HG03469 (cell line): Measurements from ENCODE around the gene PRKCA.
"Not testable (repeated sequence)": the region's sequence is repeated elsewhere in the genome, so short reads cannot be mapped to it uniquely, and the experiment has no call there.

Source experiments
- ATAC-seq: cut with Tn5 transposase; IDR thresholded peaks from one replicate; pipeline ENCODE4 v1.9.1; 2021; ENCODE audit warnings: mild to moderate bottlenecking, moderate library complexity, moderate number of reproducible peaks; ENCODE audit not compliant: unreplicated experiment

The PRKCA gene

DNA sequence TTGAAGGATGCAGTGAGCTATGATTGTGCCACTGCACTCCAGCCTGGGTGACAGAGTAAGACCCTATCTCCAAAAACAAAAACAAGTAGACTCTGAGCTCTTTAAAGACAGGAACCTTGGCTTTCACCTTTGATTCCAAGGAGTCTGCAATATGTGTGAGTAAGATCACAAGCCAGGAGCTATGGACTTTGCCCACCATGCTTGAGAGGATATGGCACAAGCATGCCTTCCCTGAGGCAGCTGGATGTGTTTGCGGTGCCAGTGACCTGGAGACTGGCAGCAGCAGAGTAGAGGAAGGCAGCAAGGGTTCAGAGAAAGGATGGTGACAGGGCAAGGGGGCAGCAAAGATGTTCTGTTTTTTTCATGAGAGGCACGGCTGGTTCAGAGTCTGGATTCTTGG, 14.5 kb upstream of the PRKCA start:
- ATAC-seq: no peak

DNA sequence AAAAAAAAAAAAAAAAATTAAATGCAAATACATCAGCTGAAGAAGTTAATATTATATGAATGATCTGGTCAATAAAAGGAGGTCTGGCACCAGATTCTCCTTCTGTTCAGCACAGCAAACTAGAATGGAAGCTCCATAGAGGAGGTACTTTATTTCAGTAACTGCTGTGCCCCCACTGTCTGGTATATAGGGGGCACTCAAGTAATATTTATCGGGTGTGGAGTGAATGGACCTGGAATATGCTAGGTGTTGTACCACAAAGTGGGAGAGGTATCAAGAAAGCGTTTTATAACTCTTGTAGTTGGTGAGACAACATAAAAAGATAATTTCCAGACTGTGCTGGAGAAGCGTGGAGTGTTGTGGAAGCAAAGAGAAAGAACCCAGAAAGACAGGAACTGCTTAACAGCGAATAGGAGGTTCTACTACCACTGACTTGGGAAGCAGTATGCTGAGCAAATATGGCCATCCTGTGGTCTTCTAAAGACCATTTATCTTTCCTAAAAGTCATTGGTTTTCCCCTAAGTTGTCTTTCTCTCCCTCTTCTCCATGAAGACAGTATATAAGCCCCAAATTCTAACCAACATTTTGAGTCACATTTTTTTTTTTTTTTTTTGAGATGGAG, 12.2 kb upstream of the PRKCA start:
- no peak for ATAC-seq

DNA sequence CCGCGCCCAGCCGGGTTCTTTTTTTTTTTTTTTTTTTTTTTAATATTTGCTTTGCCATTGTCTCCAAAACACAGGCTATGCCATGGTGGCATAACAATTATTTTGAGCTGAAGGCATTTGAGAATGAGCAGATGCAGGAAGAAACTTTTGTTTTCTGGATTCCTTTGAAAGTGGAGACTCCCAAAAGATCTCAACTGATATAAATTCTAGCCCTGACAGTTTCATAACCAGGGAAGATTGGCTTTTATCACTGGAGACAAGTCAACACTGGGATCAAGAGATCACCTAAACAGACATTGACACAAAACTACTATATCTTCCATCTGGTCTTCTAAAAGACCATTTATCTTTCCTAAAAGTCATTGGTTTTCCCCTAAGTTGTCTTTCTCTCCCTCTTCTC, 10.1 kb upstream of the PRKCA start:
- ATAC-seq: no peak

DNA sequence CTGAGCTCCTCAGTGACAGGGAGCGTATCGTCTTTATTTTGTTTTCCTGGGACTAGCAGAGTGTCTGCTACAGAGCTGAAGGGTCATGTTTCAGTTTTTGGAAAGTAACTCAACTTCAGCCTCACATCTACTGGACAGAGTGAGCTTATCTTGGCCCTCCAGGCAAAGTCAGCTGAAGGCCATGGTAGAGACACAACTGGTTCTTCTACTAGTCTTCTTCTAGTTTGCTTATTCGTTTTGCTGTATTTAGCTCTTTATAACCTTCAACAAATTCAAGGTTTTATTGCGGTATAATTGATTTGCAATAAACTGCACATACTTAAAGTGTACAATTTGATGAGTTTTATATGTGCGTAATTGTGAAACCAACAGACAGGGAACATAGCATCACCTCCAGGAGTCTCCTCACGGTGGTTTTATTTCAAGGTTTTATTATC, 6.1 kb upstream of the PRKCA start:
- ATAC-seq: no peak

DNA sequence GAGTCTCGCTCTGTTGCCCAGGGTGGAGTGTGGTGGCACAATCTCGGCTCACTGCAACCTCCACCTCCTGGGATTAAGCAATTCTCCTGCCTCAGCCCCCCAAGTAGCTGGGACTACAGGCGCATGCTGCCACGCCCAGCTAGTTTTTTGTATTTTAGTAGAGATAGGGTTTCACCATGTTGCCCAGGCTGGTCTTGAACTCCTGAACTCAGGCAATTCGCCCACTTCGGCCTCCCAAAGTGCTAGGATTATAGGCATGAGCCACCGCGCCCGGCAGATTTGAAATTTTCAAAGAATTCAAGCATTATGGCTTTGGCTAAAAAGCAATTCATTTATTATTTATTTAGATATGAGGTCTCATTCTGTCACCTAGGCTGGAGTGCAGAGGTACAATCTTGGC, 5.0 kb upstream of the PRKCA start:
- not testable (repeated sequence) for ATAC-seq

DNA sequence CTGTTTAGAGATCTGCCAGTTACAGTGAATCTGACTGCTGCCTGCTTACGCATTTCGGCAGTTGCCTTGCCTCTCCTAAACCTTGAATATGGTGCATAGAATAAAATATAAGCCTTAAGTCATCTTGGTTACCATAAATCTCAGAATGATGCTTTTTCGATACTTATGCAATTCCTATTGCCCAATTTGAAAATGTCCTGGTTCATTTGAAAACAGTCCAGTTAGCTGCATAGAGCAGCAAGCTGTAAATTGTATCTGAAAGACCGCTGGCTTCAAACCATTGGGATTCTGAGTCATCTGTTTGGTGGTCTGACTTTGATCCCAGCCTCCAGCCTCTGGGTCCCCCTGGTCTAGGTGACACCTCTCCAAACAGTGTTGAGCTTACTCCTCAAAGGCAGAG, 2.7 kb upstream of the PRKCA start:
- ATAC-seq: no peak

DNA sequence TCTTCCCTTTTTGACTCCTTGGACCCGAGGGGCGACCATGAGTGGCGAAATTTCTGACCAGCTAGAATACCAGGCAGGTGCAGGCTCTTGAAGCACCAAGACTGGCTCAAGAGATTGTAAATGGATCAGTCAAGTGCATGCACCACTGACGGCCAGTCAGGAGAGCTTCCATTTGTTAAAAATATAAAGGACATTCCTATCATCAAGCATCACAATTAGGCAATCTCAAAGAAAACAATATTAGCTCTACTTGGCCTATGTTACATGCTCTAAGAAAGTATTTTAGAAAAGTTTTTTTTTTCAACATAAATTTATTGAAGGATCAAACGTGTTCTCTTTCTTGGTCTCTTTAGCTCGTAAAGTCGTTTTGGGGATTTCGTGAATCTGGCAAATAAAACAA, 1.5 kb upstream of the PRKCA start:
- no peak for ATAC-seq

DNA sequence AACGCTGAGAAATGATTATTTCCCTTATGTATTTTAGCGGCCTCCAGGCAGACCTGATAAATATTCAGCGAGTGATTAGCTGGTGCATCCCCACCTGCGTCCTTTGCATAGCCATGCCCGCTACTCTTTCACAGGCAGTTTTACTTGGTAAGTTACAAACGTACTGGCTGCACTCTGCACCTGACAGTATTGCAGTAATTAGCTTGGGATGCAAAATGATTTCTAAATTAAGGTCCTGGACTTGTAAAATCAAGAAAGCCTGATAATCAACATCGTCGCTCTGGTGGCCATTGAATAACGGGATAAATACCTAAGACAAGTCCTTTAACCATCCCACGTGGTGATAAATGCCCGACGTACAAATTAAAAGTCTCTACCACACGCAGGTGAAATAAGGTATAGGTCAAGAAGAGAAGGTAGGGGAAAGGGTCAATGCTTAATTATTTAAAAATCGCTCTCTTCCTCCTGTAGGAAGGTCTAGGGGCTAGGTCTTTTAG, 998 bp upstream of the PRKCA start:
- ATAC-seq: no peak

DNA sequence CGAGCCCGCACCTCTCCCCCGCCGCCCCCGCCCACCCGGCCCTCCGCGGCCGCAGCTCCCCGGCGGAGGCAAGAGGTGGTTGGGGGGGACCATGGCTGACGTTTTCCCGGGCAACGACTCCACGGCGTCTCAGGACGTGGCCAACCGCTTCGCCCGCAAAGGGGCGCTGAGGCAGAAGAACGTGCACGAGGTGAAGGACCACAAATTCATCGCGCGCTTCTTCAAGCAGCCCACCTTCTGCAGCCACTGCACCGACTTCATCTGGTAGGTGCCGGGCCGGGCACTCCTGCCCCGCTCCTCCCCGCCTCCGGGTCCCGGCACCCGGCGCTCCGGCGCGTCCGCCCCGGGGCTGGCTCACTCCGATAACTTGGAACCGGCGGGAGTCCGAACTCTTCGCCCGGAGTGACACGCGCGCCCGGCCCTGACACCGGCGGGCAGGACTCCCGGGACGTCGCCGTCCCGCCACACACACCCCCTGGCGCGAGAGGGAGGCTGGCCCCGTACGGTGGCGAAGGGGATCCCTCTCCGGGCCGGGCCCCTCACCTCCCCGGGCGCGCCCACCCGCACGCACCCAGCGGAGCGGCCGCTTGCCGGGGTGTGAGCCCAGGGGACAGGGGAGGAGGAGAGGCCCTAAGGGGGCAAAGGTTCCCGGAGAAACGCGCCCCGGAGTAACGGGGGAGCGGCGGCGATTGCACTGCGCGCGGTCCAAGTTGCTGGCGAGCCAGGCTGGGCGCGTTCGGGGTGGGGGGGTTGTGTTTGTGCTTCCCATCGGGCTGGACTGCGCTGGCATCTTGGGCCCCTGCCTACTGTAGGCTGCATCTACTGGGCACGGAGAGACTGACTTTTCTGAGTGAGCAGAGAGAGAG, 581 bp downstream of the PRKCA start:
- ATAC-seq: no peak

DNA sequence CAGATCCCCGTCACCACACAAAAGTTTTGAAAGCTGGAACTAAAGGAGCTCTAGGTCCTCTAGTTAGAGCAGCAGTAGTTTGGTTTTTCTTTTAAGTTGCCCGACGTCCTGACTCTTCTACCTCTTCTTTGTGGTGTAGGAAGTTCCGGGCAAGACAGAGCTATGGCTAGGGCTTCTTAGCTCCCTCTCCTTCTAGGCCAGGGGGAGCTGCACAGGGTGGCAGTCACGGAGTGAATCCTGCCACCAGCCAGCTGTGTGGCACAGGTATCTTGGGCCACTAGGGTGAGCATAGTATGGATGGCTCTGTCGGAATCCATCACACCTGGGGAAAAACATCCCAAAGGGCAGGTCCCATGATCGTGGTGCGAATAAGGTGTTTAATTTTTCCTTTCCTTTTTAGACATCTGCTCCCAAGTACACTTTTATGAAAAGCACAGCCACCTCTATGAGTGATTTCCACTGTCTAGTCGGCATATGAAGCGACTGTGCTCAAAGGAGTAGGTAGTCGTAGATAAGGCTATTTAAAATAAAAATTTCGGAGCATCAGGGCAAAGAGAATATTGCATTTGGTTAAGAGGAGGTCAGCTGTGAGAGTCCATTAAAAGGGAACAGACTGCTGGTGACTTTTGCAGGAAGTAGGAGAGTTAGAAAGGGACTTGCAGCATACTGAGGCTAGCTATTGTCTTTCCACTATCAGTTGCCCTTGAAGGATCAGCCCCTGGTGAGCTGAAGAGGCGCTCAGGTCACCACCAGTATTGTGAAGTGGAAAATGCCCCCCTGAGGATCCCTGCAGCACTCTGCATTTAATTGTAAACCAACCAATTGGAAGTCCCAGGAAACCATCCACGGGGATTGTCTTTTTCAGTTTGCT, 2.1 kb downstream of the PRKCA start:
- no peak for ATAC-seq

DNA sequence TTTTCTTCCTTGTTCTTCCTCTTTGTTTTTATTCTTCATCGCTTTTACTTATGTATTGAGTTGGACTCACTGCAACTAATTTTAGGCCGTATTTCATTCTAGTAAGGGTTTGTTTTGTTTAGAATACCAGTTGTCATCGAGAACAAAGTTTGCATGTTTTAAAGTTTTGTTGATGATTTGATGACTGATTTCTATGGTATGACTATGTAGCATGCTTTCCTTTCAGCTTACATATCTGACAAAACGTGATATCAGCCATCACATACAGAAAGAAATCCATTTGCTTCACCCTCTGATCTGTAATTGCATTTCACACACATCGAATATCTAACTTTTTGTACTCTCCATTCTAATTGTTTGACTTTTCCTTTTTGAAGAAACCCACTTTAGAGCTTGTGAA, 4.0 kb downstream of the PRKCA start:
- no peak for ATAC-seq

DNA sequence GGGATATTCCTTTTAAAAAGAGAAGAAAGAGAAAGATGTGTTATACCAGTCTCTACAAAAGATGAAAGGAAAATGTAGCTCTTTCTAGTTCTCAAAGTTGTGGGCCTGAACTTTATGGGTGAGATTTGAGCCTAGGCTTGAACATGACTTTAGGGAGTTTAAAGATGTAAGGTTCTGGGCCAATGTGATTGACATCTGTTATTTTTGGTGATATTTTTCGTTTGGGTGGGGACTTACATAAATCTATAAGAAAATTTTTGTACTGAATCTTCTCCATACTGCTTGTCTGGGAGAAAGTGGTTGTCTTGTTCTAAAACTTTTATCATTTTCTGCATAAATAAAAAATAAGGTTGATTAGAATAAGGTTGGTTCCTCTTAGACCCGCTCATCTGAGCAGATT, 4.8 kb downstream of the PRKCA start:
- ATAC-seq: no peak

DNA sequence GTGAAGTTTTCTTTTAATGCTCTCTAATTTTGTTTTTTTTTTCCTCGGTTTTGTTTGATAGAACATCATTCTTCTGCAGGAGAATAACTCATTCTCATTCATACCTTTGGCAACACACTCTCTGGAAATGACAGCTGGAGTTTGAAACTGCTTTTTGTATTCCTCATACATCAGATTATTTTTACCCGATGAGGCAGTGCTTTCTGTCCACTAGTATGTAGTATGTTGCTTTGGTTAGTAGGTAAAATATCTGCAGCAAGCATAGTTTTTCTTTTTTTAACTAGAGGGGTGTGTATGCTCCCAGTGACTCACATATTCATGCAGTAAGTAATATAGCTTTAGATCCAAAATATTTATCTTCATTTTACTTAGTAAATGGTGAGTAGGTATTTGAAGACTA, 6.4 kb downstream of the PRKCA start:
- ATAC-seq: no peak

DNA sequence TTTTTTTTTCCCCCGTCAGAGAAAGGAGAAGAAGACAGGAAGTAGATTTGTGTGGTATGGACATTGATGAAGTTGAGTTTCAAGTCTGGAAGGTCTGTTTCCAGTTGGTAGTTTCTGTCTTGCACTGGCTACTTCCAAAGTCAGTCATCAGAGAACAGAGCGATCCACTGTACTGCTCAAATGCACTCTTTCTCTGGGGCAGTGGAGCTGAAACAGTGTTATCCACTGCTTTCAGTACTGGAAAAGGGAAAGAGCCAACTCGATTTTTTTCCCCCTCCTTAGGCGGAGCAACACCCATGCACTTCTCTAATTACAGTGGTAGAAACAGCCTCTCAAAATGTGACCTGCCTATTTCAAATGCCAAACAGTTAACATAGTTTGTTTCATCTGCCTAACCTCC, 7.4 kb downstream of the PRKCA start:
- ATAC-seq: no peak

DNA sequence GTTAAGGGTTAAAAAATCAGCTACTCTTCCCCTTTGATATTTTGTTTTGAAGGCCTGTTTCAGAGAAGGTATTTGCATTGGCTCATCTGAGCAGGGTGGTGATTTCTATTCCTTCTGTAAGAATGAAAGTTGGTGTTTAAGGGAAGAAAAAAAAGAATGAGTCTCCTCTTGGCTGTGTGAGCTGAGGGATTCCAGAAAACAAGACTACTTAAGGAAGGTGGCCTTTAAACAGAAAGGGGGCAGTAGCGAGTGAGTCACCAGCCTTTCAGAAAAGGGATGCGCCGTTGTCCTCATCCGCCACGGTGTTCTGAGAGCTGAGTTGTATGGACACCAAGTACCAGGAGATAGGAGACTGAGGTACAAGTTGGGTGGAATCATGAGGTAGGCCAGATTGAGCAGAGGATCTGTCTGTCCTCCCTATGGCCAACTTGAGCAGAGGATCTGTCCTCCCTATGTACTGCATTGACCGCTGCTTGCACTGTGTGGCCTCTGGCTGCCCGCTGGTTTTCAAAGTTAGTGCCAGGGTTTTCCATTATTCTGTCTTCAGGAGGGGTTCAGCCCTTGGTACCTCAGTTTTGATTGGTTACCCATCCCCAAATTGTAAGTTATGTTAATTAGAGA, 8.2 kb downstream of the PRKCA start:
- no peak for ATAC-seq

DNA sequence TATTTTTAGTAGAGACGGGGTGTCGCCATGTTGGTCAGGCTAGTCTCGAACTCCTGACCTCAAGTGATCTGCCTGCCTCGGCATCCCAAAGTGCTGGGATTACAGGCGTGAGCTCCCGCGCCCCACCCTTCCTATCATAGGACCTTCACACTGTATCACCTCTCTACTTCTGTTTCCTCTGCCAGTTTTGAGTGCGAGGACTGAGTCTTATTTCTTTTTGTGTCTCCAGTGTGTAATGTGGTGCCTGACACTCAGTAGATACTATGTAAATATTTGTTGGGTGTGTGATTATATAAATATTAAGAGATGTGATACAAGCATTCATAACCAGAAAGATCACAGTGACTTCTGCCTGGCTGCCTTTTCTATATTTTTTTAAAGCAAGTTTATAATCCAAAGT, 10.5 kb downstream of the PRKCA start:
- ATAC-seq: no peak

DNA sequence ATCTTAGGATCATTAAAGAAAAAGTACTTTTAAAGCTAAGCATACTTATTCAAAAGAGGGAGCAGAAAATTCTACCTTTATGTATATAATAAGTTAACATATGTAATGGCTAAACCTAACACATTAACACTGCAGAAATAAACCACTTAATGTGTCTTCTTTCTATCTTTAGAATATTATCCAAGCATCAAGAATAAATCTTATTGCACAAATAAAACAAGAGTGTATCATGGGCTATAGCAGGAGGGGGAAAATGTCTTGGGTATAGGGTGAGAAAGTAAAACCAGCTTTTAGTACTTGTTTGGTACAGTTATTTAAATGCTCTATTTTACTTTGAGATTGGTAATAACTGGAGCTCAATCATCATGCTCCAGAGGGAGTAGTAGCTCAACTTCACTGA, 10.9 kb downstream of the PRKCA start:
- no peak for ATAC-seq

DNA sequence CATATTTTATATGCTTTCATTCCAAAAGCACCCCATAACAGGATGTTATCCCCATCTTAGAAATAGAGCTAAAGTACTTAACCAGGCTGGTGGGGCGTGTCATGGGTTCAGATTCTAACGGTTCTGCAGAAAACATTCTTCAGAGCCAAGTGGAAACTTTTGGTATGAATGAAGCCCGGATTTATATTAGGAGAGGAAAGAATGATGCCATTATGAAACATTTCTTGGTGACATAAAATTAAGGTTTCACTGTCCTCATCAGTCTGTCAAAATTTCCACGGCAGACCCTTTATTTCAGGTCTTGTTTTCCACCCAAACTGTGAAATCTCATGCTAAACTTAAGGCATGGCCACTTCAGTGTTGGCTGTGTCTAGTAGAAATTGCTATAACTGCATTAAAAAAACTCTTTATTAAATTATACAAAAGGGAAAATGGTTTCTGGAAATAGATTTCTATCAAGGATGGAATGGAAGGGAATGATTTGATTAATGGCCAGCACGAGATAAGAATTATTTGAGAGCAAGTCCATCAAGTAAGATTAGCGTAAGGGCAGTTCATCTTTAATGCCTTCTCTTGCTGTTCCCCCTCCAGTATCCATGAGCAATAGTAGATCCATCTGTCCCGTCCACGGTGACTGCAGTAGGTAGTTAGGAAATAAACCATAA, 11.7 kb downstream of the PRKCA start:
- no peak for ATAC-seq

DNA sequence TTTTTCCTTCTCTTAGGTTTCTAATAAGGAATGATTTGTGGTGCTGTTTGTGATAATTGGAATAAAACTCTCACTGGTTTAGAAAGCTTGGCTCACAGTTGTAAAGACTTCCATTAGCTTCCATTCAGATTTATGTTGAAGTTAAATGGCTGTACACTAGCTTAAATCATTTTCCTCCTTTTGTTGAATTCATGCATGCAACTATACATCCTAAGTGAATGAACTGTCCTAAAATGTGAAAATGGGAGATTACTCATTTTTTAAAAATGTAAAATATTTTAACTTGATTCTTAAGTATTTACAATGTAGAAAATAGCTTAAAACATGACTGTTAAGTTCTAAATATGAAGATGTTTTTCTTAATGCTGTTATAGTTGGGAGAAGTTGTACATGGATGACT, 15.2 kb downstream of the PRKCA start:
- no peak for ATAC-seq

DNA sequence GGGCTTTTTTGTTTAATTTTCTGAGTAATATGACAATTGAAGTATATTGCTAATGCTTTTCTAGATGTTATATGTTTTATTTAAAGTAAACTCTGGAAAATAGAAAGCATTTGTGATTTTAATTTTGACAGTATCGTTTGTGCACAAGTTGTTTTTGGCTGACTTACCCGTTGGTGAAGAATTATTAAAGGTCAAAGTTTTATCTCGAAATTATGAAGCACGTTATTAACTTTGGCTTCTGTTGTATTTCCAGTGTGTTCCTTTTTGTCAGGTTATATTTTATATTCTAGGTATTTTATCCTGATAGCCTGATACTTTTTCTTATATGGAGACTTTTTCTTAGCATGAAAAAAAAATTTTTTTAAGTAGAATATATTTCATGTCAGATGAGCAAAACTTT, 16.8 kb downstream of the PRKCA start:
- ATAC-seq: no peak
